ENCODE results near the gene REG4. TPM values are rescaled to one million over a fixed set of nuclear protein-coding genes. Genes with fewer than 3 reads are reported as not detected.
"Not testable (repeated sequence)": the region's sequence is repeated elsewhere in the genome, so short reads cannot be mapped to it uniquely, and the experiment has no call there.

REG4 gene
- total and polyA plus RNA-seq, 2 of the 13 experiments (the other 11 are each of a cell fraction or from before 2014, with no cell fraction given) = not detected

- no peak for TF ChIP-seq MLXIP (CRISPR knock-in tag; IDR thresholded peaks at IDR 0.05; ENCODE audit: borderline replicate concordance)
- TF ChIP-seq MZF1 (CRISPR knock-in tag; IDR thresholded peaks at IDR 0.05; ENCODE audit: borderline replicate concordance) = no peak
- no peak for TF ChIP-seq NPAS2 (CRISPR knock-in tag; IDR thresholded peaks at IDR 0.05; ENCODE audit: borderline replicate concordance)
- TF ChIP-seq NONO (IDR thresholded peaks at IDR 0.05) = no peak
- no peak for TF ChIP-seq NONO (CRISPR knock-in tag; conservative IDR thresholded peaks at IDR 0.05)
- no peak for TF ChIP-seq MTERF4 (CRISPR knock-in tag; IDR thresholded peaks at IDR 0.05)
- no peak for TF ChIP-seq ZNF333 (CRISPR knock-in tag; IDR thresholded peaks at IDR 0.05; ENCODE audit: borderline replicate concordance)
- TF ChIP-seq SIX4 (CRISPR knock-in tag; IDR thresholded peaks at IDR 0.05) = no peak
- no peak for TF ChIP-seq ZFP82 (CRISPR knock-in tag; IDR thresholded peaks at IDR 0.05; ENCODE audit: borderline replicate concordance)
- no peak for TF ChIP-seq SAFB2 (CRISPR knock-in tag; IDR thresholded peaks at IDR 0.05; ENCODE audit: borderline replicate concordance, low read depth)
- TF ChIP-seq ZHX1 (CRISPR knock-in tag; IDR thresholded peaks at IDR 0.05; ENCODE audit: low read depth) = no peak
- no peak for TF ChIP-seq ZNF121 (CRISPR knock-in tag; IDR thresholded peaks at IDR 0.05)
These were observed 18.4 kb upstream of the REG4 start (continued) for GRCh38 chr1:119829625-119830024.

- H3K36me3 ChIP-seq (replicated peaks in 1 of 2; ENCODE audit: control insufficient read depth in 1 of 2, insufficient read depth in 2 of 2, low read length in 2 of 2); H2AFZ ChIP-seq (ENCODE audit: low read length); intact Hi-C loops (cut with micrococcal nuclease; ENCODE audit: unreplicated experiment); H3K9me3 ChIP-seq (ENCODE audit: low read length); in situ Hi-C loops (cut with HindIII; ENCODE audit: extremely low pct_ligation_motif_present, low pct_unique_long_range_greater_than_20kb); POLR2A ChIA-PET; H3K27ac ChIP-seq (ENCODE audit: extremely low read length, insufficient read depth, low read length); H3K27me3 ChIP-seq (ENCODE audit: control insufficient read depth in 1 of 2, insufficient read depth in 2 of 2, low read length in 2 of 2); DNase-seq (ENCODE audit: low spot score); ATAC-seq; BruUV-seq (replicated peaks); H4K20me1 ChIP-seq (ENCODE audit: insufficient read depth, low read length); H3K79me2 ChIP-seq (ENCODE audit: insufficient read depth, low read length); H3K9ac ChIP-seq (ENCODE audit: insufficient read depth, low read depth, low read length); H3K4me2 ChIP-seq (ENCODE audit: low read depth, low read length); FAIRE-seq; CTCF ChIA-PET (ENCODE audit: low intra/inter-chr PET ratio, low total read pairs); H3K4me3 ChIP-seq (replicated peaks in 1 of 3; ENCODE audit: insufficient read depth in 1 of 3, low read depth in 2 of 3, low read length in 3 of 3); H3K4me1 ChIP-seq (ENCODE audit: insufficient read depth, low read length): not testable (repeated sequence)
These were observed 17.7 kb upstream of the REG4 start for GRCh38 chr1:119829006-119829405.

Data from HepG2 (cell line).